GM18909 (cell line): Measurements from ENCODE around the gene ZNF438.
"Not testable (repeated sequence)": the region's sequence is repeated elsewhere in the genome, so short reads cannot be mapped to it uniquely, and the experiment has no call there.

Source experiments
- ATAC-seq: cut with Tn5 transposase; IDR thresholded peaks from one replicate; pipeline ENCODE4 v1.9.1; 2021; ENCODE audit warnings: mild to moderate bottlenecking; ENCODE audit not compliant: unreplicated experiment, poor library complexity

The ZNF438 gene

GRCh38 chr10:30990971-30991646 is 40.6 kb downstream of the ZNF438 start:
- no peak for ATAC-seq

- ATAC-seq: no peak
Measured at GRCh38 chr10:30990351-30990750, 41.3 kb downstream of the ZNF438 start.

GRCh38 chr10:30988831-30989435 is 42.7 kb downstream of the ZNF438 start:
- ATAC-seq: no peak

GRCh38 chr10:30987463-30987862 is 44.2 kb downstream of the ZNF438 start:
- no peak for ATAC-seq

- no peak for ATAC-seq
Measured at GRCh38 chr10:30986053-30986555, 45.6 kb downstream of the ZNF438 start.

- no peak for ATAC-seq
Measured at GRCh38 chr10:30985512-30985911, 46.2 kb downstream of the ZNF438 start.

GRCh38 chr10:30984563-30985328 is 46.9 kb downstream of the ZNF438 start:
- ATAC-seq: no peak

- ATAC-seq: not testable (repeated sequence)
Measured at GRCh38 chr10:30983209-30983608, 48.5 kb downstream of the ZNF438 start.

- no peak for ATAC-seq
Measured at GRCh38 chr10:30980951-30981616, 50.6 kb downstream of the ZNF438 start.

GRCh38 chr10:30979956-30980355 is 51.7 kb downstream of the ZNF438 start:
- no peak for ATAC-seq

GRCh38 chr10:30978843-30979242 is 52.8 kb downstream of the ZNF438 start:
- ATAC-seq: no peak

GRCh38 chr10:30977385-30977784 is 54.3 kb downstream of the ZNF438 start:
- ATAC-seq: no peak

GRCh38 chr10:30974773-30975415 is 56.8 kb downstream of the ZNF438 start:
- no peak for ATAC-seq

GRCh38 chr10:30974355-30974754 is 57.3 kb downstream of the ZNF438 start:
- no peak for ATAC-seq

GRCh38 chr10:30973737-30974136 is 57.9 kb downstream of the ZNF438 start:
- no peak for ATAC-seq

GRCh38 chr10:30970760-30971460 is 60.8 kb downstream of the ZNF438 start:
- no peak for ATAC-seq

GRCh38 chr10:30968711-30969110 is 63.0 kb downstream of the ZNF438 start:
- ATAC-seq: no peak

GRCh38 chr10:30967650-30968410 is 63.8 kb downstream of the ZNF438 start:
- ATAC-seq: no peak
